ENCODE data around the gene STRIT1. TPM values are rescaled to one million over a fixed set of nuclear protein-coding genes. Genes with fewer than 3 reads are reported as not detected.

Gene STRIT1
- total RNA-seq, 1 experiment from 2014 or later = not detected

DNA sequence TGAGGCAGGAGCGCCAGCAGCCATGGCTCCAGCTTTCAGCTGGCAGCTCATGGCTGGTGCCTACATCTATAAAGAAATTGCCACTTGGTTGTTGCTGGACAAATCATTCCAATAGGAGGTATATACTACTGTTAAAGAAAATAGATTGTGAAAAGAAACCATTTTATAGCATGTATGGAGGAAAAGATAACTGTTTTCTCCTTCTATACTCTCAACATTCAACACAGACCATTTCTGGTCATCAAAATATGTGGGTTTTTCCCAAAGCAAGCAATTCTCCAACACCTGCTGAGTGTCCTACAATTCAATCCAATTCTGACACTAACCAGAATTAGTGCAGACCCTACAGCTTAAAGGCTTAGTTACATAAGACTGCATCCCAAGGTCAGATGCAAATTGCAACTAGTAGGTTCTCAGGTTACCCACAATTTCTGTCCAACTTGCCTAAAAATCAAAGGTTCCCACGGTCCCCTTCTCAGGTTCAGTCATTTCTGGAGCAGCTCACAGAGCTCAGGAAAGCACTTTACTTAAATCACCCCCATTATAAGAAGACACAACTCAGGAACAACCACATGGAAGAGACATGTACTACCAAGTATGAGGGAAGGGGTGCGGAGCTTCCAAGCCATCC, 42.4 kb upstream of the STRIT1 start:
- TF ChIP-seq EZH2 (IDR thresholded peaks at IDR 0.05; ENCODE audit: borderline replicate concordance, low read depth, low read length, poor library complexity, severe bottlenecking) = no peak
- TF ChIP-seq, protein P1, sequence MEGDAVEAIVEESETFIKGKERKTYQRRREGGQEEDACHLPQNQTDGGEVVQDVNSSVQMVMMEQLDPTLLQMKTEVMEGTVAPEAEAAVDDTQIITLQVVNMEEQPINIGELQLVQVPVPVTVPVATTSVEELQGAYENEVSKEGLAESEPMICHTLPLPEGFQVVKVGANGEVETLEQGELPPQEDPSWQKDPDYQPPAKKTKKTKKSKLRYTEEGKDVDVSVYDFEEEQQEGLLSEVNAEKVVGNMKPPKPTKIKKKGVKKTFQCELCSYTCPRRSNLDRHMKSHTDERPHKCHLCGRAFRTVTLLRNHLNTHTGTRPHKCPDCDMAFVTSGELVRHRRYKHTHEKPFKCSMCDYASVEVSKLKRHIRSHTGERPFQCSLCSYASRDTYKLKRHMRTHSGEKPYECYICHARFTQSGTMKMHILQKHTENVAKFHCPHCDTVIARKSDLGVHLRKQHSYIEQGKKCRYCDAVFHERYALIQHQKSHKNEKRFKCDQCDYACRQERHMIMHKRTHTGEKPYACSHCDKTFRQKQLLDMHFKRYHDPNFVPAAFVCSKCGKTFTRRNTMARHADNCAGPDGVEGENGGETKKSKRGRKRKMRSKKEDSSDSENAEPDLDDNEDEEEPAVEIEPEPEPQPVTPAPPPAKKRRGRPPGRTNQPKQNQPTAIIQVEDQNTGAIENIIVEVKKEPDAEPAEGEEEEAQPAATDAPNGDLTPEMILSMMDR (conservative IDR thresholded peaks at IDR 0.05; ENCODE audit: low read depth, low read length) = no peak
- Histone ChIP-seq H3K4me1 (ENCODE audit: insufficient read depth, low read length, poor library complexity, severe bottlenecking) (no peaks in the 10 kb centered on the region), H3K27me3 (replicated peaks; ENCODE audit: insufficient read depth, low read depth, low read length, poor library complexity) (no peaks in the 10 kb centered on the region), H3K9me3 (ENCODE audit: low read depth, low read length, poor library complexity, severe bottlenecking) (no peaks in the 10 kb centered on the region), H3K4me3 (ENCODE audit: low read depth, low read length, poor library complexity, severe bottlenecking) (no peak overlapping the region), H3K27ac (ENCODE audit: low read depth, low read length, poor library complexity, severe bottlenecking) (no peak overlapping the region), H3K36me3 (ENCODE audit: insufficient read depth, low read length, poor library complexity, severe bottlenecking) (no peaks in the 10 kb centered on the region)
- no peak for DNase-seq (ENCODE audit: low spot score)
- ChIA-PET CTCF (no interaction called here), POLR2A (ENCODE audit: low non-redundant PET) (no interaction called here)
- BruUV-seq (replicated peaks) = no TSS peak
- intact Hi-C loops (cut with micrococcal nuclease; ENCODE audit: unreplicated experiment) = no loop called here

- BruUV-seq (replicated peaks) = no TSS peak
- H3K9me3 ChIP-seq (ENCODE audit: low read depth, low read length, poor library complexity, severe bottlenecking) = no peaks in the 10 kb centered on the region
- intact Hi-C loops (cut with micrococcal nuclease; ENCODE audit: unreplicated experiment) = no loop called here
- no peaks in the 10 kb centered on the region for H3K36me3 ChIP-seq (ENCODE audit: insufficient read depth, low read length, poor library complexity, severe bottlenecking)
- no peaks in the 10 kb centered on the region for H3K4me1 ChIP-seq (ENCODE audit: insufficient read depth, low read length, poor library complexity, severe bottlenecking)
- no peak for DNase-seq (ENCODE audit: low spot score)
- H3K27ac ChIP-seq (ENCODE audit: low read depth, low read length, poor library complexity, severe bottlenecking) = no peak overlapping the region
- TF ChIP-seq, protein P1 (conservative IDR thresholded peaks at IDR 0.05; ENCODE audit: low read depth, low read length) = no peak
- TF ChIP-seq EZH2 (IDR thresholded peaks at IDR 0.05; ENCODE audit: borderline replicate concordance, low read depth, low read length, poor library complexity, severe bottlenecking) = no peak
- POLR2A ChIA-PET (ENCODE audit: low non-redundant PET) = no interaction called here
- CTCF ChIA-PET = no interaction called here
- no peak overlapping the region for H3K4me3 ChIP-seq (ENCODE audit: low read depth, low read length, poor library complexity, severe bottlenecking)
- no peaks in the 10 kb centered on the region for H3K27me3 ChIP-seq (replicated peaks; ENCODE audit: insufficient read depth, low read depth, low read length, poor library complexity)
These were observed 41.6 kb upstream of the STRIT1 start for GRCh38 chr3:155334914-155335723.

GRCh38 chr3:155334215-155334913, 40.9 kb upstream of the STRIT1 start:
- intact Hi-C loops (cut with micrococcal nuclease; ENCODE audit: unreplicated experiment) = no loop called here
- ChIA-PET CTCF (no interaction called here), POLR2A (ENCODE audit: low non-redundant PET) (no interaction called here)
- H3K27ac ChIP-seq (ENCODE audit: low read depth, low read length, poor library complexity, severe bottlenecking) = no peak overlapping the region
- H3K4me3 ChIP-seq (ENCODE audit: low read depth, low read length, poor library complexity, severe bottlenecking) = no peak overlapping the region
- no peaks in the 10 kb centered on the region for H3K27me3 ChIP-seq (replicated peaks; ENCODE audit: insufficient read depth, low read depth, low read length, poor library complexity)
- no TSS peak for BruUV-seq (replicated peaks)
- TF ChIP-seq EZH2 (IDR thresholded peaks at IDR 0.05; ENCODE audit: borderline replicate concordance, low read depth, low read length, poor library complexity, severe bottlenecking) = no peak
- TF ChIP-seq, protein P1 (conservative IDR thresholded peaks at IDR 0.05; ENCODE audit: low read depth, low read length) = no peak
- no peaks in the 10 kb centered on the region for H3K4me1 ChIP-seq (ENCODE audit: insufficient read depth, low read length, poor library complexity, severe bottlenecking)
- DNase-seq (ENCODE audit: low spot score) = no peak
- no peaks in the 10 kb centered on the region for H3K9me3 ChIP-seq (ENCODE audit: low read depth, low read length, poor library complexity, severe bottlenecking)
- H3K36me3 ChIP-seq (ENCODE audit: insufficient read depth, low read length, poor library complexity, severe bottlenecking) = no peaks in the 10 kb centered on the region
